Natural killer cell (primary cell): ENCODE measurements around the gene TOMM40. TPM values are rescaled to one million over a fixed set of nuclear protein-coding genes. Genes with fewer than 3 reads are reported as not detected.

Experiments
- ATAC-seq, 3 donors: fragments of 150-1000 bp in 2 of 3; fragments of 200-7000 bp in 1 of 3; cut with Tn5 transposase; 1 replicate in 1 of 3; 2 replicates in 2 of 3; pipeline ENCODE4 v1.10.0; 2021; ENCODE audit warnings: mild to moderate bottlenecking in 2 of 3, moderate library complexity in 2 of 3
- DNase-seq, 2 donors: peaks; one replicate each; pipeline versions ENCODE4 v3.0.0 to v3.0.0-alpha.2; 2013 to 2021; ENCODE audit warnings: mixed read lengths in 1 of 2
- H3K27ac ChIP-seq: one replicate; pipeline ENCODE4 v1.5.1; 2013; ENCODE audit warnings: mild to moderate bottlenecking, low read length
- H3K27me3 ChIP-seq: one replicate; pipeline ENCODE4 v1.6.1; 2013; ENCODE audit warnings: low read length; ENCODE audit not compliant: control insufficient read depth, insufficient read depth
- H3K36me3 ChIP-seq: one replicate; pipeline ENCODE4 v1.6.1; 2013; ENCODE audit warnings: low read length; ENCODE audit not compliant: control insufficient read depth, insufficient read depth
- H3K4me1 ChIP-seq: one replicate; pipeline ENCODE4 v1.6.1; 2013; ENCODE audit warnings: low read length; ENCODE audit not compliant: control insufficient read depth, insufficient read depth
- H3K4me3 ChIP-seq: one replicate; pipeline ENCODE4 v1.5.1; 2013; ENCODE audit warnings: low read length
- H3K9me3 ChIP-seq: one replicate; pipeline ENCODE4 v1.6.1; 2013; ENCODE audit warnings: low read length; ENCODE audit not compliant: control insufficient read depth, insufficient read depth
- H3K27ac Mint-ChIP-seq, 2 donors: one replicate each; pipeline ENCODE4 v1.8.0; 2022; ENCODE audit warnings: mild to moderate bottlenecking in 2 of 2, mixed read lengths in 2 of 2, moderate library complexity in 1 of 2
- H3K27me3 Mint-ChIP-seq, 2 donors: one replicate each; pipeline ENCODE4 v1.8.0; 2022; ENCODE audit warnings: low read depth in 2 of 2, mixed read lengths in 2 of 2
- H3K36me3 Mint-ChIP-seq: one replicate; pipeline ENCODE4 v1.8.0; 2022; ENCODE audit warnings: mixed read lengths
- H3K4me1 Mint-ChIP-seq, 2 donors: one replicate each; pipeline ENCODE4 v1.8.0; 2022; ENCODE audit warnings: mixed read lengths in 2 of 2
- H3K4me3 Mint-ChIP-seq: one replicate; pipeline ENCODE4 v1.8.0; 2022; ENCODE audit warnings: mild to moderate bottlenecking, moderate library complexity, mixed read lengths
- H3K9me3 Mint-ChIP-seq, 2 donors: one replicate each; pipeline ENCODE4 v1.8.0; 2022; ENCODE audit warnings: mixed read lengths in 2 of 2
- WGBS: methylation state at CpG from one replicate; pipeline ENCODE4 v1.1.7; 2013; ENCODE audit warnings: missing lambda C conversion rate; ENCODE audit not compliant: insufficient coverage; 5-methylcytosine and 5-hydroxymethylcytosine counted together
- intact Hi-C: fragments of 100-400 bp; cut with micrococcal nuclease; formaldehyde crosslinking; loops from one replicate; pipeline ENCODE4 v1.14.2; 2022
- total RNA-seq, 4 donors: library from RNA; stranded (reverse); fragments of 120-200 nt in 1 of 4; gene quantifications; one replicate each; pipeline versions ENCODE4 v1.2.3 to v1.2.4, GENCODE V29; 2013 to 2022
- TF ChIP-seq, protein P1 (sequence below): fragments of 200-600 bp; IDR thresholded peaks from one replicate; pipeline ENCODE4 v1.8.0; 2022; ENCODE audit warnings: antibody characterized with exemption

The TOMM40 gene
- total RNA-seq, 3 donors from 2014 or later (not counting 1 experiment from before 2014, with no cell fraction given), result 22.4 to 29.1 (median 23.5) TPM

GRCh38 chr19:44848812-44849447 lies 42.1 kb upstream of the TOMM40 start:
- H3K4me1 Mint-ChIP-seq, result peaks cover 17 to 27% of the 10 kb centered on the region in 2 donors
- no peak for DNase-seq
- no peak overlapping the region for H3K27ac Mint-ChIP-seq
- Histone ChIP-seq H3K27me3 (peaks cover 13% of the 10 kb centered on the region), H3K9me3 (no peaks in the 10 kb centered on the region), H3K36me3 (no peaks in the 10 kb centered on the region), H3K27ac (no peak overlapping the region), H3K4me1 (peaks cover 39% of the 10 kb centered on the region), H3K4me3 (no peak overlapping the region)
- intact Hi-C loops, result loop anchor here (5.0 to 10.0 kb wide), 2 partner anchors 127 to 154 kb away; partner anchors contain the start of gene CEACAM16
- H3K36me3 Mint-ChIP-seq, result no peaks in the 10 kb centered on the region
- H3K27me3 Mint-ChIP-seq, result peaks cover 0 to 22% of the 10 kb centered on the region in 2 donors
- no peaks in the 10 kb centered on the region for H3K9me3 Mint-ChIP-seq
- H3K4me3 Mint-ChIP-seq, result no peak overlapping the region
- 57% methylated on average over 18 of the region's 18 CpGs for WGBS
- ATAC-seq, result no peak
- TF ChIP-seq, protein P1, sequence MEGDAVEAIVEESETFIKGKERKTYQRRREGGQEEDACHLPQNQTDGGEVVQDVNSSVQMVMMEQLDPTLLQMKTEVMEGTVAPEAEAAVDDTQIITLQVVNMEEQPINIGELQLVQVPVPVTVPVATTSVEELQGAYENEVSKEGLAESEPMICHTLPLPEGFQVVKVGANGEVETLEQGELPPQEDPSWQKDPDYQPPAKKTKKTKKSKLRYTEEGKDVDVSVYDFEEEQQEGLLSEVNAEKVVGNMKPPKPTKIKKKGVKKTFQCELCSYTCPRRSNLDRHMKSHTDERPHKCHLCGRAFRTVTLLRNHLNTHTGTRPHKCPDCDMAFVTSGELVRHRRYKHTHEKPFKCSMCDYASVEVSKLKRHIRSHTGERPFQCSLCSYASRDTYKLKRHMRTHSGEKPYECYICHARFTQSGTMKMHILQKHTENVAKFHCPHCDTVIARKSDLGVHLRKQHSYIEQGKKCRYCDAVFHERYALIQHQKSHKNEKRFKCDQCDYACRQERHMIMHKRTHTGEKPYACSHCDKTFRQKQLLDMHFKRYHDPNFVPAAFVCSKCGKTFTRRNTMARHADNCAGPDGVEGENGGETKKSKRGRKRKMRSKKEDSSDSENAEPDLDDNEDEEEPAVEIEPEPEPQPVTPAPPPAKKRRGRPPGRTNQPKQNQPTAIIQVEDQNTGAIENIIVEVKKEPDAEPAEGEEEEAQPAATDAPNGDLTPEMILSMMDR, result no peak

GRCh38 chr19:44850641-44851109 lies 40.4 kb upstream of the TOMM40 start:
- TF ChIP-seq, protein P1, result no peak
- Mint-ChIP-seq H3K36me3 (no peaks in the 10 kb centered on the region), H3K27me3 (peaks cover 0 to 13% of the 10 kb centered on the region in 2 donors), H3K9me3 (no peaks in the 10 kb centered on the region), H3K4me3 (no peak overlapping the region), H3K27ac (no peak overlapping the region), H3K4me1 (peaks cover 8 to 14% of the 10 kb centered on the region in 2 donors)
- peaks cover 13% of the 10 kb centered on the region for H3K27me3 ChIP-seq
- no peak for ATAC-seq
- no peak overlapping the region for H3K4me3 ChIP-seq
- no peak for DNase-seq
- no peaks in the 10 kb centered on the region for H3K9me3 ChIP-seq
- no peaks in the 10 kb centered on the region for H3K36me3 ChIP-seq
- no peak overlapping the region for H3K27ac ChIP-seq
- H3K4me1 ChIP-seq, result peaks cover 25% of the 10 kb centered on the region
- 88% methylated on average over 8 of the region's 8 CpGs for WGBS
- intact Hi-C loops, result no loop called here

DNA sequence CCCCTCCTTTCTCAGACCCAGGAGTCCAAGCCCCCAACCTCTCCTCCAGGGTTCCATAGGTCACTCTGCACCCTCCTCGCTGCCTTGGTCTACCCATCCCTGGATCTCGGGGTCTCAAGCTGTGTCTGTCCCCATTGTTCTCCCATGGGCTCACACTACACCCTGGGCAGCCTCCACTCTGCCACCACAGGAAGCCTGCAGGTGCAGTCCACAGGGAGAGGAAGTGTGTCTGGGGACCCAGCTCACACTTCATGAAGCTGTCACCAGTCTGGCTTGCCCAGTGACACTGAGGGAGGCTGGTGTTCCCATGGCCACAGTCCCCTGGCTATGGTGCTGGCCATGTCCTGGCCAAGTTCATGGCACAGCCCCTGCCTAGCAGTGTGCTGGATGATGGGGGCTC lies 39.6 kb upstream of the TOMM40 start:
- no peaks in the 10 kb centered on the region for H3K9me3 ChIP-seq
- DNase-seq, result no peak
- peaks cover 13% of the 10 kb centered on the region for H3K27me3 ChIP-seq
- ATAC-seq, result no peak
- TF ChIP-seq, protein P1, result no peak
- peaks cover 0 to 13% of the 10 kb centered on the region in 2 donors for H3K27me3 Mint-ChIP-seq
- WGBS, result 20% methylated on average over 2 of the region's 2 CpGs
- H3K36me3 ChIP-seq, result no peaks in the 10 kb centered on the region
- peaks cover 6 to 14% of the 10 kb centered on the region in 2 donors for H3K4me1 Mint-ChIP-seq
- H3K9me3 Mint-ChIP-seq, result no peaks in the 10 kb centered on the region
- H3K4me1 ChIP-seq, result peaks cover 22% of the 10 kb centered on the region
- intact Hi-C loops, result no loop called here
- no peak overlapping the region for H3K27ac ChIP-seq
- H3K27ac Mint-ChIP-seq, result no peak overlapping the region
- no peak overlapping the region for H3K4me3 Mint-ChIP-seq
- no peak overlapping the region for H3K4me3 ChIP-seq
- no peaks in the 10 kb centered on the region for H3K36me3 Mint-ChIP-seq
